HepG2 (cell line): ENCODE data around the gene RRBP1. TPM values are rescaled to one million over a fixed set of nuclear protein-coding genes. Genes with fewer than 3 reads are reported as not detected.

Experiments
- EED ChIP-seq: sonication (generic); formaldehyde crosslinking; IDR thresholded peaks from 2 replicates; pipeline ENCODE4 v1.5.0; 2020; ENCODE audit warnings: mild to moderate bottlenecking, missing genetic modification reagents
- JUN ChIP-seq: sonication (generic); formaldehyde crosslinking; IDR thresholded peaks from 2 replicates; pipeline ENCODE4 v1.4.0; 2020; ENCODE audit warnings: mild to moderate bottlenecking, missing genetic modification reagents
- JUNB ChIP-seq: sonication (generic); formaldehyde crosslinking; IDR thresholded peaks from 2 replicates; pipeline ENCODE4 v1.8.0; 2022; ENCODE audit warnings: missing genetic modification reagents, mild to moderate bottlenecking, borderline replicate concordance
- KAT8 ChIP-seq: IDR thresholded peaks from 2 replicates; pipeline ENCODE4 v1.6.1; 2016; ENCODE audit warnings: missing genetic modification reagents, missing compliant biosample characterization
- KLF13 ChIP-seq: sonication (generic); formaldehyde crosslinking; IDR thresholded peaks from 2 replicates; pipeline ENCODE4 v1.4.0; 2020; ENCODE audit warnings: mild to moderate bottlenecking, missing genetic modification reagents
- NFRKB ChIP-seq: fragments of 450-650 bp; IDR thresholded peaks from 2 replicates; pipeline ENCODE4 v1.6.1; 2017
- NR3C1 ChIP-seq: sonication (generic); formaldehyde crosslinking; IDR thresholded peaks from 2 replicates; pipeline ENCODE4 v1.4.0; 2020; ENCODE audit warnings: missing genetic modification reagents
- RORA ChIP-seq: sonication (generic); formaldehyde crosslinking; IDR thresholded peaks from 2 replicates; pipeline ENCODE4 v1.5.0; 2020; ENCODE audit warnings: mild to moderate bottlenecking, missing genetic modification reagents, moderate library complexity
- THAP8 ChIP-seq: sonication (generic); formaldehyde crosslinking; IDR thresholded peaks from 2 replicates; pipeline ENCODE4 v1.5.1; 2020; ENCODE audit warnings: missing genetic modification reagents, mild to moderate bottlenecking, borderline replicate concordance
- ZBTB4 ChIP-seq: sonication (generic); formaldehyde crosslinking; IDR thresholded peaks from 2 replicates; pipeline ENCODE4 v1.4.0; 2020; ENCODE audit warnings: missing genetic modification reagents, mild to moderate bottlenecking, borderline replicate concordance
- ZFP37 ChIP-seq: sonication (generic); formaldehyde crosslinking; IDR thresholded peaks from 2 replicates; pipeline ENCODE4 v1.4.0; 2020; ENCODE audit warnings: missing genetic modification reagents, borderline replicate concordance
- ZFX ChIP-seq: sonication (generic); formaldehyde crosslinking; IDR thresholded peaks from 2 replicates; pipeline ENCODE4 v1.4.0; 2020; ENCODE audit warnings: mild to moderate bottlenecking, low read depth, missing genetic modification reagents, moderate library complexity
- ZNF766 ChIP-seq: sonication (generic); formaldehyde crosslinking; IDR thresholded peaks from 2 replicates; pipeline ENCODE4 v1.5.0; 2020; ENCODE audit warnings: missing genetic modification reagents, borderline replicate concordance
- polyA plus RNA-seq, 8 experiments: library from polyadenylated mRNA; depleted of rRNA in 3 of 8; stranded (reverse) in 7 of 8; unstranded in 1 of 8; fragments of >200 nt; fragmentation: Illumina TruSeq in 4 of 8; extraction: Trizol in 4 of 8; gene quantifications; 2 replicates each; pipeline versions ENCODE4 v1.2.1 to v1.2.3, GENCODE V29; 2011 to 2016; ENCODE audit warnings: low read depth in 4 of 8, missing spikeins in 1 of 8, mixed read lengths in 1 of 8; ENCODE audit not compliant: insufficient read depth in 1 of 8
- total RNA-seq, 5 experiments: library from RNA; depleted of rRNA; stranded (reverse); fragments of >200 nt; fragmentation: Illumina TruSeq; extraction: Trizol; gene quantifications; 2 replicates each; pipeline ENCODE4 v1.2.3, GENCODE V29; 2016; ENCODE audit warnings: low read depth in 1 of 5
- TF ChIP-seq, protein P1 (sequence below): sonication (generic); formaldehyde crosslinking; IDR thresholded peaks from 2 replicates; pipeline ENCODE4 v1.4.0; 2020; ENCODE audit warnings: mild to moderate bottlenecking, missing genetic modification reagents, borderline replicate concordance
- TF ChIP-seq, protein P2 (sequence below): sonication (generic); formaldehyde crosslinking; IDR thresholded peaks from 2 replicates; pipeline ENCODE4 v1.5.0; 2020; ENCODE audit warnings: mild to moderate bottlenecking, missing genetic modification reagents, borderline replicate concordance

RRBP1 gene
- total and polyA plus RNA-seq, 2 of the 13 experiments (the other 11 are each of a cell fraction or from before 2014, with no cell fraction given) = 150 to 222 TPM

DNA sequence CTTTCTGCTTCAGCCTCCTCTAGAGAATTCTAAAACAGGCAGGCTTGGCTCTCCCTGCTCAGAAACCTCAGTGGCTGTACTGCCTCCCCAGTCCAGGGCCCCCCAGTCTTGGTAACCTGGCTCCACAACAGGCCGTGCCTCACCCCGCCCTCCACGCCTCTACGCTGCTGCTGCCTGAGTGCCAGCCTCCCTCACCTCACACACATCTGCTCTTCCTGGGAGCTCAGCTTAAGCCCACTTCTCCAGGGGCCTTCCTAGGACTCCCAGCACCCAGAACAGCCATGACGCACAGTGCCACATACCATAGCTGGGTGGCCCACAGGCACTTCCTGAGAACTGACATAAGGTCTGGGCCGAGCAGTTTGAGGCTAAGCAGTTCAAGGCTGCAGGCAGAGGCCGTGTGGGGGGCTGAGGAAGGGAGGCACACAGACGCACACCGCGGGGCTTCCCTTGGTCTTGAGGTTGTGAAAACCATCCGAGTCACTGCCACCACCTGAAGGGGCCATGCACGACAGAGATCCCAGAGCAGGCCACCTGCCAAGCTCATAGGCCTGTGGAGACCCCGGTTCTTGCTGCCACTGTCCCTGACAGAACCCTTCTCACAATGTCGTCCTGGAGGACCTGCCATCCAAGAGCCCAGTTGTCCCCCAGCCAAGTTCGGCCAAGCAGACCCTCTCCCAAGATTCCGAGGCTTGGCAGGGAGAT, 69.6 kb downstream of the RRBP1 start (continued):
- TF ChIP-seq, protein P1, sequence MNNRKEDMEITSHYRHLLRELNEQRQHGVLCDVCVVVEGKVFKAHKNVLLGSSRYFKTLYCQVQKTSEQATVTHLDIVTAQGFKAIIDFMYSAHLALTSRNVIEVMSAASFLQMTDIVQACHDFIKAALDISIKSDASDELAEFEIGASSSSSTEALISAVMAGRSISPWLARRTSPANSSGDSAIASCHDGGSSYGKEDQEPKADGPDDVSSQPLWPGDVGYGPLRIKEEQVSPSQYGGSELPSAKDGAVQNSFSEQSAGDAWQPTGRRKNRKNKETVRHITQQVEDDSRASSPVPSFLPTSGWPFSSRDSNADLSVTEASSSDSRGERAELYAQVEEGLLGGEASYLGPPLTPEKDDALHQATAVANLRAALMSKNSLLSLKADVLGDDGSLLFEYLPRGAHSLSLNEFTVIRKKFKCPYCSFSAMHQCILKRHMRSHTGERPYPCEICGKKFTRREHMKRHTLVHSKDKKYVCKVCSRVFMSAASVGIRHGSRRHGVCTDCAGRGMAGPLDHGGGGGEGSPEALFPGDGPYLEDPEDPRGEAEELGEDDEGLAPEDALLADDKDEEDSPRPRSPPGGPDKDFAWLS (CRISPR knock-in tag) = no peak
- TF ChIP-seq RORA (CRISPR knock-in tag) = no peak
- TF ChIP-seq KLF13 = 0 out of 2 replicates have a peak, but pooled peaks have one; percentile 26
- TF ChIP-seq ZFX (CRISPR knock-in tag) = peak; percentile 68
- 0 out of 2 replicates have a peak, but pooled peaks have one; percentile 9 for TF ChIP-seq THAP8 (CRISPR knock-in tag)
- TF ChIP-seq ZNF766 = peak; percentile 84
- TF ChIP-seq, protein P2, sequence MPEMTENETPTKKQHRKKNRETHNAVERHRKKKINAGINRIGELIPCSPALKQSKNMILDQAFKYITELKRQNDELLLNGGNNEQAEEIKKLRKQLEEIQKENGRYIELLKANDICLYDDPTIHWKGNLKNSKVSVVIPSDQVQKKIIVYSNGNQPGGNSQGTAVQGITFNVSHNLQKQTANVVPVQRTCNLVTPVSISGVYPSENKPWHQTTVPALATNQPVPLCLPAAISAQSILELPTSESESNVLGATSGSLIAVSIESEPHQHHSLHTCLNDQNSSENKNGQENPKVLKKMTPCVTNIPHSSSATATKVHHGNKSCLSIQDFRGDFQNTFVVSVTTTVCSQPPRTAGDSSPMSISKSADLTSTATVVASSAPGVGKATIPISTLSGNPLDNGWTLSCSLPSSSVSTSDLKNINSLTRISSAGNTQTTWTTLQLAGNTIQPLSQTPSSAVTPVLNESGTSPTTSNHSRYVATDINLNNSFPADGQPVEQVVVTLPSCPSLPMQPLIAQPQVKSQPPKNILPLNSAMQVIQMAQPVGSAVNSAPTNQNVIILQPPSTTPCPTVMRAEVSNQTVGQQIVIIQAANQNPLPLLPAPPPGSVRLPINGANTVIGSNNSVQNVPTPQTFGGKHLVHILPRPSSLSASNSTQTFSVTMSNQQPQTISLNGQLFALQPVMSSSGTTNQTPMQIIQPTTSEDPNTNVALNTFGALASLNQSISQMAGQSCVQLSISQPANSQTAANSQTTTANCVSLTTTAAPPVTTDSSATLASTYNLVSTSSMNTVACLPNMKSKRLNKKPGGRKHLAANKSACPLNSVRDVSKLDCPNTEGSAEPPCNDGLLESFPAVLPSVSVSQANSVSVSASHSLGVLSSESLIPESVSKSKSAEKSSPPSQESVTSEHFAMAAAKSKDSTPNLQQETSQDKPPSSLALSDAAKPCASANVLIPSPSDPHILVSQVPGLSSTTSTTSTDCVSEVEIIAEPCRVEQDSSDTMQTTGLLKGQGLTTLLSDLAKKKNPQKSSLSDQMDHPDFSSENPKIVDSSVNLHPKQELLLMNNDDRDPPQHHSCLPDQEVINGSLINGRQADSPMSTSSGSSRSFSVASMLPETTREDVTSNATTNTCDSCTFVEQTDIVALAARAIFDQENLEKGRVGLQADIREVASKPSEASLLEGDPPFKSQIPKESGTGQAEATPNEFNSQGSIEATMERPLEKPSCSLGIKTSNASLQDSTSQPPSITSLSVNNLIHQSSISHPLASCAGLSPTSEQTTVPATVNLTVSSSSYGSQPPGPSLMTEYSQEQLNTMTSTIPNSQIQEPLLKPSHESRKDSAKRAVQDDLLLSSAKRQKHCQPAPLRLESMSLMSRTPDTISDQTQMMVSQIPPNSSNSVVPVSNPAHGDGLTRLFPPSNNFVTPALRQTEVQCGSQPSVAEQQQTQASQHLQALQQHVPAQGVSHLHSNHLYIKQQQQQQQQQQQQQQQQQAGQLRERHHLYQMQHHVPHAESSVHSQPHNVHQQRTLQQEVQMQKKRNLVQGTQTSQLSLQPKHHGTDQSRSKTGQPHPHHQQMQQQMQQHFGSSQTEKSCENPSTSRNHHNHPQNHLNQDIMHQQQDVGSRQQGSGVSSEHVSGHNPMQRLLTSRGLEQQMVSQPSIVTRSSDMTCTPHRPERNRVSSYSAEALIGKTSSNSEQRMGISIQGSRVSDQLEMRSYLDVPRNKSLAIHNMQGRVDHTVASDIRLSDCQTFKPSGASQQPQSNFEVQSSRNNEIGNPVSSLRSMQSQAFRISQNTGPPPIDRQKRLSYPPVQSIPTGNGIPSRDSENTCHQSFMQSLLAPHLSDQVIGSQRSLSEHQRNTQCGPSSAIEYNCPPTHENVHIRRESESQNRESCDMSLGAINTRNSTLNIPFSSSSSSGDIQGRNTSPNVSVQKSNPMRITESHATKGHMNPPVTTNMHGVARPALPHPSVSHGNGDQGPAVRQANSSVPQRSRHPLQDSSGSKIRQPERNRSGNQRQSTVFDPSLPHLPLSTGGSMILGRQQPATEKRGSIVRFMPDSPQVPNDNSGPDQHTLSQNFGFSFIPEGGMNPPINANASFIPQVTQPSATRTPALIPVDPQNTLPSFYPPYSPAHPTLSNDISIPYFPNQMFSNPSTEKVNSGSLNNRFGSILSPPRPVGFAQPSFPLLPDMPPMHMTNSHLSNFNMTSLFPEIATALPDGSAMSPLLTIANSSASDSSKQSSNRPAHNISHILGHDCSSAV (CRISPR knock-in tag) = no peak
- peak; percentile 59; the same call in 1 of the 2 replicates for TF ChIP-seq EED
- no peak; the same call in 1 of the 2 replicates for TF ChIP-seq ZFP37 (CRISPR knock-in tag)
- TF ChIP-seq NFRKB = no peak
- no peak for TF ChIP-seq NR3C1 (CRISPR knock-in tag)
- no peak for TF ChIP-seq JUNB
- no peak for TF ChIP-seq JUN (CRISPR knock-in tag)
- no peak for TF ChIP-seq KAT8 (CRISPR knock-in tag)
- TF ChIP-seq ZBTB4 (CRISPR knock-in tag) = peak; percentile 18; the same call in 1 of the 2 replicates
